Lower leg skin (tissue), 3 donors: ENCODE results near the gene HK1.

Experiments
- CTCF ChIP-seq, 3 donors: fragments of 450-650 bp; IDR thresholded peaks; one replicate each; pipeline ENCODE4 v1.5.1; 2016; ENCODE audit warnings: antibody characterized with exemption in 3 of 3, mild to moderate bottlenecking in 3 of 3, moderate library complexity in 2 of 3
- POLR2A ChIP-seq, 2 donors: fragments of 450-650 bp; IDR thresholded peaks; one replicate each; pipeline ENCODE4 v1.6.1; 2016 to 2017; ENCODE audit warnings: antibody characterized with exemption in 2 of 2, mild to moderate bottlenecking in 1 of 2, moderate library complexity in 1 of 2

- TF ChIP-seq POLR2A (IDR thresholded peaks at IDR 0.05) (no peak), CTCF (IDR thresholded peaks at IDR 0.05) (no peak)
Measured at GRCh38 chr10:69443354-69443753, 165.1 kb downstream of the HK1 start.
